HG03558 (cell line): ENCODE measurements around the gene MIEF2.

Experiments used
- ATAC-seq: cut with Tn5 transposase; IDR thresholded peaks from one replicate; pipeline ENCODE4 v1.9.1; 2021; ENCODE audit warnings: moderate number of reproducible peaks; ENCODE audit not compliant: unreplicated experiment; ENCODE audit errors: extremely low read depth

Gene MIEF2

GRCh38 chr17:18233803-18234518 is 26.5 kb upstream of the MIEF2 start:
- ATAC-seq = no peak

- no peak for ATAC-seq
Observed at GRCh38 chr17:18234853-18235380, 25.5 kb upstream of the MIEF2 start.

- no peak for ATAC-seq
Observed at GRCh38 chr17:18235743-18236256, 24.7 kb upstream of the MIEF2 start.

GRCh38 chr17:18236494-18236893 is 24.0 kb upstream of the MIEF2 start:
- no peak for ATAC-seq

- ATAC-seq = no peak
Observed at GRCh38 chr17:18237461-18237860, 23.0 kb upstream of the MIEF2 start.

GRCh38 chr17:18238299-18238698 is 22.2 kb upstream of the MIEF2 start:
- no peak for ATAC-seq

- ATAC-seq = no peak
Observed at GRCh38 chr17:18240449-18240848, 20.0 kb upstream of the MIEF2 start.

GRCh38 chr17:18241229-18241871 is 19.1 kb upstream of the MIEF2 start:
- no peak for ATAC-seq

- no peak for ATAC-seq
Observed at GRCh38 chr17:18245038-18245776, 15.3 kb upstream of the MIEF2 start.

- no peak for ATAC-seq
Observed at GRCh38 chr17:18246109-18246725, 14.2 kb upstream of the MIEF2 start.

GRCh38 chr17:18246880-18247612 is 13.4 kb upstream of the MIEF2 start:
- no peak for ATAC-seq

- no peak for ATAC-seq
Observed at GRCh38 chr17:18247613-18248001, 12.9 kb upstream of the MIEF2 start.

- no peak for ATAC-seq
Observed at GRCh38 chr17:18248300-18248731, 12.1 kb upstream of the MIEF2 start.

GRCh38 chr17:18248811-18249210 is 11.7 kb upstream of the MIEF2 start:
- no peak for ATAC-seq

GRCh38 chr17:18250259-18250658 is 10.2 kb upstream of the MIEF2 start:
- ATAC-seq = no peak

- no peak for ATAC-seq
Observed at GRCh38 chr17:18250708-18251107, 9.8 kb upstream of the MIEF2 start.

GRCh38 chr17:18251204-18251603 is 9.3 kb upstream of the MIEF2 start:
- no peak for ATAC-seq

- no peak for ATAC-seq
Observed at GRCh38 chr17:18252160-18252559, 8.3 kb upstream of the MIEF2 start.

GRCh38 chr17:18253187-18253884 is 7.1 kb upstream of the MIEF2 start:
- ATAC-seq = no peak
